ENCODE results near the gene CBLB.

Gene CBLB

GRCh38 chr3:105888621-105889579 is 20.1 kb upstream of the CBLB start:
- no peak overlapping the region for H3K4me3 ChIP-seq (ENCODE audit: low read depth, low read length)
- TF ChIP-seq CTCF (IDR thresholded peaks at IDR 0.05; ENCODE audit: low read depth, low read length), result no peak

- TF ChIP-seq CTCF (IDR thresholded peaks at IDR 0.05; ENCODE audit: low read depth, low read length), result no peak
- no peak overlapping the region for H3K4me3 ChIP-seq (ENCODE audit: low read depth, low read length)
Measured at GRCh38 chr3:105885256-105885655, 16.4 kb upstream of the CBLB start.

- H3K4me3 ChIP-seq (ENCODE audit: low read depth, low read length), result no peak overlapping the region
- TF ChIP-seq CTCF (IDR thresholded peaks at IDR 0.05; ENCODE audit: low read depth, low read length), result no peak
Measured at GRCh38 chr3:105883798-105884377, 15.1 kb upstream of the CBLB start.

GRCh38 chr3:105880681-105881290 is 12.0 kb upstream of the CBLB start:
- no peak for TF ChIP-seq CTCF (IDR thresholded peaks at IDR 0.05; ENCODE audit: low read depth, low read length)
- no peak overlapping the region for H3K4me3 ChIP-seq (ENCODE audit: low read depth, low read length)

GRCh38 chr3:105878061-105878460 is 9.2 kb upstream of the CBLB start:
- no peak overlapping the region for H3K4me3 ChIP-seq (ENCODE audit: low read depth, low read length)
- TF ChIP-seq CTCF (IDR thresholded peaks at IDR 0.05; ENCODE audit: low read depth, low read length), result no peak

GRCh38 chr3:105877336-105877910 is 8.6 kb upstream of the CBLB start:
- H3K4me3 ChIP-seq (ENCODE audit: low read depth, low read length), result no peak overlapping the region
- no peak for TF ChIP-seq CTCF (IDR thresholded peaks at IDR 0.05; ENCODE audit: low read depth, low read length)

All from WI38 (cell line).